Activated CD4-positive, alpha-beta memory T cell treated with anti-CD3 and anti-CD28 coated beads for 36 hours (primary cell): ENCODE measurements around the gene IRF5. TPM values are rescaled to one million over a fixed set of nuclear protein-coding genes. Genes with fewer than 3 reads are reported as not detected.
"Not testable (repeated sequence)": the region's sequence is repeated elsewhere in the genome, so short reads cannot be mapped to it uniquely, and the experiment has no call there.

Source experiments
- CTCF ChIA-PET: fragments of 350-600 bp; sonication (Branson Sonifier 250); formaldehyde crosslinking; loops from one replicate; lab custom pipeline; 2021; ENCODE audit warnings: antibody characterized with exemption, inconsistent platforms; lab: Charles Lee
- POLR2A ChIA-PET: fragments of 350-600 bp; sonication (Branson Sonifier 250); formaldehyde crosslinking; loops from one replicate; lab custom pipeline; 2021; ENCODE audit warnings: antibody characterized with exemption; lab: Charles Lee
- DNase-seq: peaks from one replicate; pipeline ENCODE4 v3.0.0-alpha.2; 2020
- H3K27ac Mint-ChIP-seq: one replicate; pipeline ENCODE4 v1.8.0; 2021; ENCODE audit warnings: mixed read lengths
- H3K27me3 Mint-ChIP-seq: one replicate; pipeline ENCODE4 v1.8.0; 2021; ENCODE audit warnings: mixed read lengths
- H3K36me3 Mint-ChIP-seq: one replicate; pipeline ENCODE4 v1.8.0; 2021; ENCODE audit warnings: mixed read lengths
- H3K4me1 Mint-ChIP-seq: one replicate; pipeline ENCODE4 v1.8.0; 2021; ENCODE audit warnings: low read depth, mixed read lengths
- H3K4me3 Mint-ChIP-seq: one replicate; pipeline ENCODE4 v1.8.0; 2021; ENCODE audit warnings: mild to moderate bottlenecking, mixed read lengths
- H3K9me3 Mint-ChIP-seq: one replicate; pipeline ENCODE4 v1.8.0; 2021; ENCODE audit warnings: mixed read lengths
- intact Hi-C: fragments of 100-400 bp; cut with micrococcal nuclease; formaldehyde crosslinking; loops from one replicate; pipeline ENCODE4 v1.15.1; 2023
- total RNA-seq, 2 experiments: library from RNA; stranded (reverse); gene quantifications; one replicate each; pipeline ENCODE4 v1.2.3, GENCODE V29; 2021

Gene IRF5
- total RNA-seq, 2 experiments from 2014 or later = 21.7 to 22.9 TPM

- H3K36me3 Mint-ChIP-seq = peaks cover 19% of the 10 kb centered on the region
- no peak overlapping the region for H3K4me3 Mint-ChIP-seq
- DNase-seq = no peak
- intact Hi-C loops = no loop called here
- ChIA-PET POLR2A (no interaction called here), CTCF (interaction anchor here (0.7 kb wide), 1 partner anchor 89 kb away, joined by 3 read pairs; no protein-coding TSS in a partner anchor)
- no peak overlapping the region for H3K27ac Mint-ChIP-seq
- no peaks in the 10 kb centered on the region for H3K9me3 Mint-ChIP-seq
- no peaks in the 10 kb centered on the region for H3K4me1 Mint-ChIP-seq
- H3K27me3 Mint-ChIP-seq = no peaks in the 10 kb centered on the region
These were observed 55.7 kb downstream of the IRF5 start for GRCh38 chr7:128993419-128993818.

GRCh38 chr7:128994560-128994959 is 56.8 kb downstream of the IRF5 start:
- POLR2A ChIA-PET, H3K4me3 Mint-ChIP-seq, H3K27ac Mint-ChIP-seq, H3K4me1 Mint-ChIP-seq, DNase-seq, H3K27me3 Mint-ChIP-seq, intact Hi-C loops, H3K9me3 Mint-ChIP-seq: not testable (repeated sequence)
- CTCF ChIA-PET = interaction anchor here (1.1 kb wide), 1 partner anchor 12 kb away, joined by 3 read pairs; no protein-coding TSS in a partner anchor
- H3K36me3 Mint-ChIP-seq = peaks cover 19% of the 10 kb centered on the region

DNA sequence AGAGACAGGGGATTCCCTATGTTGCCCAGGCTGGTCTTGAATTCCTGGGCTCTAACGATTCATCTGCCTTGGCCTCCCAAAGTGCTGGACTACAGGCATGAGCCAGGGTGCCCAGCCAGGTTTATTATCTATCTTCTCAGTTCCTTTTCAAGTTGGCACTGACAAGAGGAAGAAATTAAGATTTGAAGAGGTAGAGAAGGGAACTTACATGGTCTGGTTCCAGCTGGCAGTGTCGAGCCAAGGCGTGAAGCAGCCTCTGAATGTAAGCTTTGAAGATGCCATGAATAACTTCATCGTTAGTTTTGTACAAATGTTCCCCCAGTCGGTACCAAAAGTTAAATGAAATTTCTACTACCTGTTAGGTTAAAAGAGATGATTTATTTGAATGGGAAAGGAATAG is 59.5 kb downstream of the IRF5 start:
- no peak for DNase-seq
- Mint-ChIP-seq H3K36me3 (peaks cover 28% of the 10 kb centered on the region), H3K27ac (peak overlapping the region; percentile 33), H3K4me1 (no peaks in the 10 kb centered on the region), H3K9me3 (no peaks in the 10 kb centered on the region), H3K4me3 (no peak overlapping the region), H3K27me3 (no peaks in the 10 kb centered on the region)
- ChIA-PET CTCF (no interaction called here), POLR2A (interaction anchor here (0.6 kb wide), 1 partner anchor 1355 kb away, joined by 4 read pairs; no protein-coding TSS in a partner anchor)
- intact Hi-C loops = no loop called here

Other genes with a start within 250 kb of the IRF5 start
- 10 to 100 TPM; 43.2 to 44.2 TPM for gene CALU, start 198.6 kb upstream of the IRF5 start, total RNA-seq
- not detected for gene OPN1SW, start 162.1 kb upstream of the IRF5 start, total RNA-seq
- gene CCDC136, start 146.0 kb upstream of the IRF5 start, total RNA-seq = 1 to 10 TPM; 8.8 to 8.9 TPM
- under 1 TPM in 1 of 2 experiments, not detected in 1; 0.05 TPM for gene FLNC, start 107.5 kb upstream of the IRF5 start, total RNA-seq
- gene ATP6V1F, start 75.1 kb upstream of the IRF5 start, total RNA-seq = 100 to 1,000 TPM; 113 to 117 TPM
- gene KCP, start 27.2 kb upstream of the IRF5 start, total RNA-seq = under 1 TPM; 0.05 to 0.12 TPM
- 10 to 100 TPM; 53.4 to 54.5 TPM for gene TNPO3, start 117.2 kb downstream of the IRF5 start, total RNA-seq
- 1 to 10 TPM; 3.3 to 4.1 TPM for gene TSPAN33, start 206.8 kb downstream of the IRF5 start, total RNA-seq